GM12878 (cell line): ENCODE measurements around the gene POFUT2. TPM values are rescaled to one million over a fixed set of nuclear protein-coding genes. Genes with fewer than 3 reads are reported as not detected.
A peak's percentile ranks its signal among the peaks of the same experiment; 100 is the strongest.

Source experiments
- ATAC-seq: fragments of 200-7000 bp; cut with Tn5 transposase; 3 replicates; pipeline ENCODE4 v1.9.1; 2020; ENCODE audit warnings: mild to moderate bottlenecking, moderate library complexity
- BruUV-seq: library from RNA; stranded (reverse); fragments of 400-500 nt; replicated peaks from 2 replicates; lab custom pipeline; 2021; lab: Mats Ljungman, UMichigan
- CTCF ChIA-PET: fragments of 300-600 bp; sonication (Branson Sonifier 250); formaldehyde crosslinking; extraction: SDS; loops from one replicate; lab custom pipeline; 2021; ENCODE audit warnings: inconsistent platforms; lab: Yijun Ruan, JAX
- POLR2A ChIA-PET: fragments of 350-600 bp; formaldehyde crosslinking; extraction: SDS; loops from one replicate; lab custom pipeline; 2021; ENCODE audit warnings: inconsistent platforms; lab: Charles Lee
- RAD21 ChIA-PET: fragments of 300-600 bp; sonication (Branson Sonifier 250); formaldehyde crosslinking; loops from one replicate; lab custom pipeline; 2023; ENCODE audit warnings: antibody characterized with exemption; ENCODE audit not compliant: unreplicated experiment; lab: Charles Lee
- SMC1A ChIA-PET: fragments of 300-600 bp; sonication (Branson Sonifier 250); formaldehyde crosslinking; loops from one replicate; lab custom pipeline; 2023; ENCODE audit not compliant: unreplicated experiment, uncharacterized antibody; lab: Charles Lee
- DNase-seq: peaks from one replicate; pipeline ENCODE4 v3.0.0-alpha.2; 2011; ENCODE audit warnings: low read depth, low spot score
- FAIRE-seq: peaks from 3 replicates; lab custom pipeline; 2011; peaks lifted over from hg19 to GRCh38; lab: Jason Lieb, UNC
- H2AFZ ChIP-seq: 2 replicates; pipeline ENCODE4 v1.6.0; 2011; ENCODE audit warnings: low read depth, low read length, control low read depth; ENCODE audit not compliant: control insufficient read depth
- H3K27ac ChIP-seq: 2 replicates; pipeline ENCODE4 v1.5.1; 2011; ENCODE audit warnings: control low read depth; ENCODE audit not compliant: control insufficient read depth, insufficient read depth
- H3K27me3 ChIP-seq, 2 experiments: replicated peaks in 1 of 2; 2 replicates each; pipeline versions ENCODE4 v1.6.0 to v1.6.1; 2011; ENCODE audit warnings: low read length in 1 of 2; ENCODE audit not compliant: control insufficient read depth in 2 of 2, insufficient read depth in 2 of 2
- H3K36me3 ChIP-seq, 2 experiments: 2 replicates each; pipeline ENCODE4 v1.5.1; 2011; ENCODE audit warnings: low read length in 1 of 2; ENCODE audit not compliant: control insufficient read depth in 2 of 2, insufficient read depth in 2 of 2
- H3K4me1 ChIP-seq: 2 replicates; pipeline ENCODE4 v1.6.1; 2011; ENCODE audit warnings: mild to moderate bottlenecking, low read length, moderate library complexity, mixed read lengths; ENCODE audit not compliant: control insufficient read depth, insufficient read depth
- H3K4me2 ChIP-seq: 2 replicates; pipeline ENCODE4 v1.6.0; 2011; ENCODE audit warnings: control low read depth; ENCODE audit not compliant: control insufficient read depth, insufficient read depth
- H3K4me3 ChIP-seq: fragments of 200-600 bp; sonication (generic); 2 replicates; pipeline ENCODE4 v1.5.1; 2016
- H3K79me2 ChIP-seq: 2 replicates; pipeline ENCODE4 v1.6.0; 2011; ENCODE audit warnings: low read length; ENCODE audit not compliant: control insufficient read depth, insufficient read depth
- H3K9ac ChIP-seq: 2 replicates; pipeline ENCODE4 v1.8.0; 2011; ENCODE audit warnings: low read length, control low read depth, mixed read lengths; ENCODE audit not compliant: control insufficient read depth, insufficient read depth
- H3K9me3 ChIP-seq: replicated peaks from 3 replicates; pipeline ENCODE4 v1.5.1; 2011; ENCODE audit warnings: mild to moderate bottlenecking, low read length; ENCODE audit not compliant: control insufficient read depth, insufficient read depth
- H4K20me1 ChIP-seq: 2 replicates; pipeline ENCODE4 v1.6.0; 2011; ENCODE audit not compliant: control insufficient read depth, insufficient read depth
- ATF7 ChIP-seq: fragments of 450-650 bp; IDR thresholded peaks from 2 replicates; pipeline ENCODE4 v1.6.1; 2016; ENCODE audit warnings: low read depth, mild to moderate bottlenecking
- CBX3 ChIP-seq: fragments of 200-600 bp; sonication (generic); IDR thresholded peaks from 2 replicates; pipeline ENCODE4 v1.6.1; 2016; ENCODE audit warnings: low read depth, borderline replicate concordance
- EGR1 ChIP-seq, 2 experiments: IDR thresholded peaks; 1 replicate in 1 of 2; 2 replicates in 1 of 2; pipeline ENCODE4 v1.6.1; 2011 to 2012; ENCODE audit warnings: low read depth in 2 of 2, low read length in 2 of 2, borderline replicate concordance in 1 of 2, mild to moderate bottlenecking in 1 of 2, moderate library complexity in 1 of 2
- ETV6 ChIP-seq, 2 experiments: fragments of 450-650 bp in 1 of 2; IDR thresholded peaks in 1 of 2; conservative IDR thresholded peaks in 1 of 2; 2 replicates each; pipeline ENCODE4 v1.6.1; 2014; ENCODE audit warnings: antibody characterized with exemption in 1 of 2, borderline replicate concordance in 1 of 2, low read depth in 1 of 2, mild to moderate bottlenecking in 1 of 2, moderate library complexity in 1 of 2
- NR2C2 ChIP-seq: IDR thresholded peaks from 2 replicates; pipeline ENCODE4 v1.6.1; 2011; ENCODE audit warnings: borderline replicate concordance, low read depth; ENCODE audit not compliant: control insufficient read depth, insufficient read length
- RBBP5 ChIP-seq: fragments of 200-600 bp; sonication (generic); conservative IDR thresholded peaks from 2 replicates; pipeline ENCODE4 v1.6.1; 2016
- ZNF592 ChIP-seq: fragments of 450-650 bp; IDR thresholded peaks from 2 replicates; pipeline ENCODE4 v1.6.1; 2017; ENCODE audit warnings: mild to moderate bottlenecking, moderate library complexity
- WGBS: methylation state at CpG from one replicate; pipeline ENCODE4 v1.1.6; 2016; ENCODE audit warnings: low lambda C conversion rate; ENCODE audit not compliant: insufficient replicate concordance, insufficient coverage; ENCODE audit errors: missing lambda C conversion rate; 5-methylcytosine and 5-hydroxymethylcytosine counted together
- in situ Hi-C: fragments of 300-500 bp; cut with MboI; formaldehyde crosslinking; loops from 9 replicates; pipeline ENCODE4 v1.14.3; 2018; ENCODE audit warnings: mixed read lengths
- intact Hi-C: fragments of 100-400 bp; cut with micrococcal nuclease; formaldehyde crosslinking; loops from one replicate; pipeline ENCODE4 v1.14.2; 2022; ENCODE audit not compliant: unreplicated experiment
- polyA plus RNA-seq, 11 experiments: library from polyadenylated mRNA; depleted of rRNA in 4 of 11; unstranded in 6 of 11; stranded (reverse) in 5 of 11; fragments of >200 nt; fragmentation: Nextera tagmentation in 4 of 11; fragmentation: Illumina TruSeq in 1 of 11; extraction: Ambion mirVana in 4 of 11; extraction: Trizol in 1 of 11; gene quantifications; 1 replicate in 1 of 11; 2 replicates in 10 of 11; pipeline versions ENCODE4 v1.2.1 to v1.2.3, GENCODE V29; 2011 to 2016; ENCODE audit warnings: inconsistent platforms in 2 of 11, missing spikeins in 2 of 11, low read depth in 1 of 11
- total RNA-seq, 4 experiments: library from RNA; depleted of rRNA in 3 of 4; stranded (reverse); fragments of >200 nt in 3 of 4; fragmentation: Illumina TruSeq in 1 of 4; extraction: Trizol in 1 of 4; gene quantifications; 2 replicates each; pipeline versions ENCODE4 v1.2.1 to v1.2.3, GENCODE V29; 2013 to 2021

Gene POFUT2
- total and polyA plus RNA-seq, 10 of the 15 experiments (the other 5 are each of a cell fraction or from before 2014, with no cell fraction given) = 1.2 to 15.1 (median 6.8) TPM

- ChIA-PET POLR2A (no interaction called here), RAD21 (interaction anchor here (1.3 kb wide), 1 partner anchor 94 kb away, joined by 3 read pairs; no protein-coding TSS in a partner anchor), SMC1A (interaction anchor here (1.0 kb wide), 1 partner anchor 94 kb away, joined by 3 read pairs; no protein-coding TSS in a partner anchor), CTCF (interaction anchor here (0.8 kb wide), 1 partner anchor 284 kb away, joined by 3 read pairs; no protein-coding TSS in a partner anchor)
- DNase-seq (no peak), ATAC-seq (no peak), FAIRE-seq (no peak)
- TF ChIP-seq RBBP5 (no peak), ATF7 (no peak), EGR1 (IDR thresholded peaks at IDR 0.05; ENCODE audit: borderline replicate concordance in 1 of 2, low read depth in 2 of 2, low read length in 2 of 2) (peak in 1 of 2 experiments; percentile 67; a peak in 1 of 3 replicates), CBX3 (no peak), NR2C2 (no peak), ETV6 (conservative IDR thresholded peaks at IDR 0.05 in 1 of 2, IDR thresholded peaks at IDR 0.05 in 1 of 2; ENCODE audit: borderline replicate concordance in 1 of 2, low read depth in 1 of 2) (peak in 1 of 2 experiments; percentile 99; a peak in 2 of 4 replicates), ZNF592 (no peak)
- Histone ChIP-seq H2AFZ (peak overlapping the region; percentile 47), H4K20me1 (no peaks in the 10 kb centered on the region), H3K36me3 (no peaks in the 10 kb centered on the region), H3K79me2 (no peaks in the 10 kb centered on the region), H3K9ac (no peak overlapping the region), H3K4me3 (peak overlapping the region; percentile 60), H3K4me2 (no peak overlapping the region), H3K4me1 (no peaks in the 10 kb centered on the region), H3K27me3 (no peaks in the 10 kb centered on the region), H3K27ac (no peak overlapping the region), H3K9me3 (no peaks in the 10 kb centered on the region)
- in situ Hi-C loops = no loop called here
- no TSS peak for BruUV-seq
- 78% methylated on average over 24 of the region's 28 CpGs for WGBS
- intact Hi-C loops = no loop called here
Measured at GRCh38 chr21:45234127-45234526, 53.6 kb downstream of the POFUT2 start.
